WTC11 (cell line): ENCODE measurements around the gene UTP11. TPM values are rescaled to one million over a fixed set of nuclear protein-coding genes. Genes with fewer than 3 reads are reported as not detected.
A peak's percentile ranks its signal among the peaks of the same experiment; 100 is the strongest.

Source experiments
- ATAC-seq: fragments of 200-7000 bp; cut with Tn5 transposase; 2 replicates; pipeline ENCODE4 v1.10.0; 2021; ENCODE audit warnings: mild to moderate bottlenecking, moderate library complexity
- CTCF ChIA-PET: fragments of 300-600 bp; sonication (Branson Sonifier 250); formaldehyde crosslinking; loops from one replicate; lab custom pipeline; 2021; ENCODE audit warnings: antibody characterized with exemption; lab: Charles Lee
- POLR2A ChIA-PET: fragments of 350-600 bp; sonication (Branson Sonifier 250); formaldehyde crosslinking; loops from one replicate; lab custom pipeline; 2021; ENCODE audit warnings: antibody characterized with exemption; lab: Charles Lee
- DNase-seq: peaks from one replicate; pipeline ENCODE4 v3.0.0; 2021; ENCODE audit warnings: low spot score
- H3K27ac Mint-ChIP-seq: 2 replicates; pipeline ENCODE4 v1.8.0; 2021; ENCODE audit warnings: mixed read lengths
- H3K27me3 Mint-ChIP-seq: 2 replicates; pipeline ENCODE4 v1.8.0; 2021; ENCODE audit warnings: low read depth, mild to moderate bottlenecking, moderate library complexity, mixed read lengths
- H3K36me3 Mint-ChIP-seq: 2 replicates; pipeline ENCODE4 v1.8.0; 2021; ENCODE audit warnings: mixed read lengths
- H3K4me1 Mint-ChIP-seq: 2 replicates; pipeline ENCODE4 v1.8.0; 2022; ENCODE audit warnings: mixed read lengths
- H3K4me3 Mint-ChIP-seq: 2 replicates; pipeline ENCODE4 v1.8.0; 2021; ENCODE audit warnings: mild to moderate bottlenecking, moderate library complexity, mixed read lengths
- H3K9me3 Mint-ChIP-seq: 2 replicates; pipeline ENCODE4 v1.8.0; 2021; ENCODE audit warnings: mixed read lengths
- ATF1 ChIP-seq: sonication (generic); formaldehyde crosslinking; IDR thresholded peaks from 2 replicates; pipeline ENCODE4 v1.8.1; 2023; ENCODE audit warnings: mild to moderate bottlenecking, moderate library complexity, missing genetic modification reagents
- CBFB ChIP-seq: sonication (generic); formaldehyde crosslinking; IDR thresholded peaks from 2 replicates; pipeline ENCODE4 v1.8.1; 2022; ENCODE audit warnings: mild to moderate bottlenecking, low read depth, missing genetic modification reagents
- ELF4 ChIP-seq: sonication (generic); formaldehyde crosslinking; IDR thresholded peaks from 2 replicates; pipeline ENCODE4 v1.8.1; 2022; ENCODE audit warnings: low read depth, mild to moderate bottlenecking, moderate library complexity, missing genetic modification reagents
- ETV6 ChIP-seq: sonication (generic); formaldehyde crosslinking; IDR thresholded peaks from 2 replicates; pipeline ENCODE4 v1.8.1; 2022; ENCODE audit warnings: mild to moderate bottlenecking, missing genetic modification reagents
- FOXK1 ChIP-seq: sonication (generic); formaldehyde crosslinking; IDR thresholded peaks from 2 replicates; pipeline ENCODE4 v1.8.0; 2022; ENCODE audit warnings: mild to moderate bottlenecking, moderate library complexity, missing genetic modification reagents
- FOXP4 ChIP-seq: sonication (generic); formaldehyde crosslinking; IDR thresholded peaks from 2 replicates; pipeline ENCODE4 v1.8.0; 2022; ENCODE audit warnings: mild to moderate bottlenecking, missing genetic modification reagents
- HMGXB4 ChIP-seq: sonication (generic); formaldehyde crosslinking; IDR thresholded peaks from 2 replicates; pipeline ENCODE4 v1.8.1; 2023; ENCODE audit warnings: mild to moderate bottlenecking, moderate library complexity, missing genetic modification reagents
- IRF1 ChIP-seq: sonication (generic); formaldehyde crosslinking; IDR thresholded peaks from 2 replicates; pipeline ENCODE4 v1.8.0; 2023; ENCODE audit warnings: missing genetic modification reagents
- KAT7 ChIP-seq: sonication (generic); formaldehyde crosslinking; IDR thresholded peaks from 2 replicates; pipeline ENCODE4 v1.8.1; 2023; ENCODE audit warnings: missing genetic modification reagents, mild to moderate bottlenecking, borderline replicate concordance
- MXD4 ChIP-seq: fragments of 250-450 bp; sonication (Bioruptor Pico); IDR thresholded peaks from 2 replicates; pipeline ENCODE4 v1.8.0; 2021; ENCODE audit warnings: mild to moderate bottlenecking, moderate library complexity, borderline replicate concordance
- NFE2L1 ChIP-seq: sonication (generic); formaldehyde crosslinking; IDR thresholded peaks from 2 replicates; pipeline ENCODE4 v1.8.1; 2023; ENCODE audit warnings: missing genetic modification reagents
- PREB ChIP-seq: sonication (generic); formaldehyde crosslinking; IDR thresholded peaks from 2 replicates; pipeline ENCODE4 v1.8.1; 2022; ENCODE audit warnings: mild to moderate bottlenecking, missing genetic modification reagents, moderate library complexity, borderline replicate concordance
- PRRX2 ChIP-seq: fragments of 250-450 bp; sonication (Bioruptor Pico); IDR thresholded peaks from 2 replicates; pipeline ENCODE4 v1.8.0; 2021; ENCODE audit warnings: mild to moderate bottlenecking
- RORB ChIP-seq: fragments of 250-450 bp; sonication (Bioruptor Pico); IDR thresholded peaks from 2 replicates; pipeline ENCODE4 v1.9.0; 2021; ENCODE audit warnings: mild to moderate bottlenecking
- TEAD4 ChIP-seq: sonication (generic); formaldehyde crosslinking; IDR thresholded peaks from 2 replicates; pipeline ENCODE4 v1.8.0; 2022; ENCODE audit warnings: mild to moderate bottlenecking, missing genetic modification reagents
- USF1 ChIP-seq: sonication (generic); formaldehyde crosslinking; IDR thresholded peaks from 2 replicates; pipeline ENCODE4 v1.8.0; 2022; ENCODE audit warnings: mild to moderate bottlenecking, missing genetic modification reagents
- ZNF232 ChIP-seq: sonication (generic); formaldehyde crosslinking; IDR thresholded peaks from 2 replicates; pipeline ENCODE4 v1.8.0; 2022; ENCODE audit warnings: mild to moderate bottlenecking, missing genetic modification reagents
- ZNF281 ChIP-seq: sonication (generic); formaldehyde crosslinking; IDR thresholded peaks from 2 replicates; pipeline ENCODE4 v1.8.0; 2023; ENCODE audit warnings: mild to moderate bottlenecking, missing genetic modification reagents
- ZNF425 ChIP-seq: fragments of 250-450 bp; sonication (Bioruptor Pico); conservative IDR thresholded peaks from 2 replicates; pipeline ENCODE4 v1.9.0; 2021; ENCODE audit warnings: mild to moderate bottlenecking
- total RNA-seq: library from RNA; stranded (reverse); gene quantifications from 3 replicates; pipeline ENCODE4 v1.2.3, GENCODE V29; 2021

UTP11 gene
- total RNA-seq, 1 experiment from 2014 or later: 42.2 TPM

- peaks cover 3% of the 10 kb centered on the region; the same call in 1 of the 2 replicates for H3K9me3 Mint-ChIP-seq
- peaks cover 9% of the 10 kb centered on the region for H3K4me1 Mint-ChIP-seq
- DNase-seq (no peak), ATAC-seq (no peak)
- H3K4me3 Mint-ChIP-seq: no peak overlapping the region
- POLR2A ChIA-PET: no interaction called here
- TF ChIP-seq CBFB (CRISPR knock-in tag): no peak
- TF ChIP-seq HMGXB4 (CRISPR knock-in tag): no peak
- no peak for TF ChIP-seq IRF1 (CRISPR knock-in tag)
- TF ChIP-seq TEAD4 (CRISPR knock-in tag): no peak
- TF ChIP-seq NFE2L1: no peak
- no peak for TF ChIP-seq ELF4 (CRISPR knock-in tag)
- TF ChIP-seq PREB: no peak
- no peak for TF ChIP-seq ETV6 (CRISPR knock-in tag)
- TF ChIP-seq RORB (CRISPR knock-in tag): no peak
- no peak for TF ChIP-seq ZNF232
- no peak for TF ChIP-seq ZNF425 (CRISPR knock-in tag)
- TF ChIP-seq MXD4 (CRISPR knock-in tag): no peak
- TF ChIP-seq ZNF281 (CRISPR knock-in tag): no peak
- CTCF ChIA-PET: interaction anchor here (1.0 kb wide), 1 partner anchor 12 kb away, joined by 5 read pairs; no protein-coding TSS in a partner anchor
- peak overlapping the region; percentile 87 for H3K27ac Mint-ChIP-seq
- peaks cover 44% of the 10 kb centered on the region for H3K36me3 Mint-ChIP-seq
- H3K27me3 Mint-ChIP-seq: peaks cover 9% of the 10 kb centered on the region
Measured at GRCh38 chr1:38015978-38016725, 3.6 kb downstream of the UTP11 start.

GRCh38 chr1:38018864-38019343 lies 6.4 kb downstream of the UTP11 start:
- no peak; the same call in 1 of the 2 replicates for ATAC-seq
- Mint-ChIP-seq H3K27ac (no peak overlapping the region), H3K4me1 (peaks cover 3% of the 10 kb centered on the region), H3K4me3 (no peak overlapping the region), H3K9me3 (no peaks in the 10 kb centered on the region), H3K36me3 (peaks cover 67% of the 10 kb centered on the region), H3K27me3 (no peaks in the 10 kb centered on the region)
- no peak for DNase-seq
- POLR2A ChIA-PET: interaction anchor here (0.8 to 1.5 kb wide), 2 partner anchors 23 to 26 kb away, joined by 3 read pairs; no protein-coding TSS in a partner anchor
- CTCF ChIA-PET: interaction anchor here (0.5 to 2.6 kb wide), 18 partner anchors 9 to 1832 kb away, joined by 3 to 13 read pairs (median 4); partner anchors contain the start of genes EPHA10 and SF3A3
- no peak for TF ChIP-seq FOXK1
- no peak for TF ChIP-seq PRRX2 (CRISPR knock-in tag)
- no peak for TF ChIP-seq KAT7 (CRISPR knock-in tag)
- TF ChIP-seq ATF1 (CRISPR knock-in tag): no peak
- no peak for TF ChIP-seq MXD4 (CRISPR knock-in tag)
- no peak for TF ChIP-seq FOXP4 (CRISPR knock-in tag)
- TF ChIP-seq USF1 (CRISPR knock-in tag): no peak
